VCaP (cell line): Measurements from ENCODE around the gene RPUSD1.

Experiments
- H3K27ac ChIP-seq: fragments of 450-650 bp; 2 replicates; pipeline ENCODE4 v1.5.1; 2017
- TF ChIP-seq, protein P1 (sequence below): fragments of 450-650 bp; conservative IDR thresholded peaks from 2 replicates; pipeline ENCODE4 v1.5.1; 2017; ENCODE audit warnings: mild to moderate bottlenecking, moderate library complexity

RPUSD1 gene

DNA sequence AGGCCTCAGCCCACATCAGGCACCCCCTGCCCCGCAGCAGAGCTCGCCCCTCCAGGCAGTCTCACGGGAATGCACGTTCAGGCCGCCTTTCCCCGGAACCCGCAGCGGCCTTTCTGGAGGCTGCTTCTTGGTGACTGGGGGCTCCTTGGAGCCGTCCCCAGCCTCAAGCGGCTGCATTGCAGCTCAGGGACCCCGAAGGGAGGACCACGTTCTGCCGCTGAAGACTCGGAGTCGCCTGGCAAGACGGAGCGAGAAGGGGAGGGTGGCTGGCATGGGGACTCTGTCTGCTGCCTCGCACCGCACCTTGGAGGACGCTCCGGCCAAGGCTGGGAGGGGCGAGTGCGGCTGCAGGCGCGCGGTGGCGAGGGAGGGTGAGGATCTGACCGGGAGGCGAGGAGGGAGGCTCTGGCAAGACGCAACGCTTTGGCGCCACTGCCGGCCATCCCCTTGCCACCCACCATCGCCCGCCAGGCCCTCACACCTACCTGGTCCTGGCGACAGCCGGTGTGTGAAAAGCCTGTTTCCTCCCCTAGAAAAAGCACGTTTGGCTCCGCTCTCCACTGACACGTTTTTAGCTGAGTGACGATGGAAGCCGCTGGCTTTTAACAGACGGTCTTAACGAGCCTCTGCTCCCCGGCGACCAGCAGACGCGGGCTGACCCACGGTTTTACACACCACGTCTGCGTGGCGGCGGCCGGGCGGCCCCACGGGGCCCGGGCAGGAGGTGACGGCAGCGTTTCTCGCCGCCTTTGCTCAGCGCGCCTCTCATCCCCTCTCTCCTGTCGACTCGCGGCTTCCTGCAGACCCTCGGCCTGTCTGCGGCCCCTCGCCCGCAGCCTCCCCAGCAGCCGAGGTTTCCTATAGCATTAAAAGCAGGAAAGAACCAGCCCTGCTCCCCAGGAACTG lies 29.1 kb upstream of the RPUSD1 start:
- H3K27ac ChIP-seq = no peak overlapping the region
- TF ChIP-seq, protein P1, sequence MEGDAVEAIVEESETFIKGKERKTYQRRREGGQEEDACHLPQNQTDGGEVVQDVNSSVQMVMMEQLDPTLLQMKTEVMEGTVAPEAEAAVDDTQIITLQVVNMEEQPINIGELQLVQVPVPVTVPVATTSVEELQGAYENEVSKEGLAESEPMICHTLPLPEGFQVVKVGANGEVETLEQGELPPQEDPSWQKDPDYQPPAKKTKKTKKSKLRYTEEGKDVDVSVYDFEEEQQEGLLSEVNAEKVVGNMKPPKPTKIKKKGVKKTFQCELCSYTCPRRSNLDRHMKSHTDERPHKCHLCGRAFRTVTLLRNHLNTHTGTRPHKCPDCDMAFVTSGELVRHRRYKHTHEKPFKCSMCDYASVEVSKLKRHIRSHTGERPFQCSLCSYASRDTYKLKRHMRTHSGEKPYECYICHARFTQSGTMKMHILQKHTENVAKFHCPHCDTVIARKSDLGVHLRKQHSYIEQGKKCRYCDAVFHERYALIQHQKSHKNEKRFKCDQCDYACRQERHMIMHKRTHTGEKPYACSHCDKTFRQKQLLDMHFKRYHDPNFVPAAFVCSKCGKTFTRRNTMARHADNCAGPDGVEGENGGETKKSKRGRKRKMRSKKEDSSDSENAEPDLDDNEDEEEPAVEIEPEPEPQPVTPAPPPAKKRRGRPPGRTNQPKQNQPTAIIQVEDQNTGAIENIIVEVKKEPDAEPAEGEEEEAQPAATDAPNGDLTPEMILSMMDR = no peak

DNA sequence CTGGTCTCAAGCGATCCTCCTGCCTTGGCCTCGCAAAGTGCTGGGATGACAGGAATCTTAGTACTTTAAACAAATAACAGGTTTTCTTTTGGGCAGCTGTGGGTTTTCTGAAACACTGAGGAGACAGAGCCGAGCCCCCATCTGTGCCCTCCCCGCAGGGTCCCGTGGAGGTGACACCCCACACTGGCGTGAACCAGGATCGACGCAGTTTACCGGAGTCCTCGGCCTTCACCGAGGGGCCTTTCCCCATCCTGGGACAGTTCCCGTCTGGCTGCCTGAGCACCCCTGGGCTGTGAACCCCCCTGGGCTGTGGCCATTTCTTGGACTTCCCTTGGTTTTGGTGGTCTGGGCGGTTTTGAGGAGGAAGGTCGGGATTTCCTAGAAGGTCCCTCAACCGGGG lies 27.7 kb upstream of the RPUSD1 start:
- TF ChIP-seq, protein P1 = no peak
- H3K27ac ChIP-seq = no peak overlapping the region

DNA sequence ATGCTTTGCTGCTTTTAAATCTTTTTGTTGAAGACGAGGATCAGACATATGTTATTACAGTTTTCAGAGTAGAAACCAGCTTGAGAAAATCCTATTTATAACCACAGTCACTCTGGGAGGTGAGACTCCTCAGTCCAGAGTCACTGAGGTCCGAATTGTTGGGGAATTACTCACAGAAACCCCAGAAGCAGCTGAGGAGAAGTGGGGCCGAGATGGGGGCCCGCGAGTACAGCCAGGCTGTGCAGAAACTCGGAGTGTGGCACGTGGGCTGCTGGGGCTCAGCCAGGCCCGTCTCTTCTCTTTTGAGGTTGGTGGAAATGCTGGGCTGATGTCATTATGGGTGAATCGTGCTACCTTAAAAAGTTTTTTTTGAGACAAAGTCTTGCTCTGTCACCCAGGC lies 26.8 kb upstream of the RPUSD1 start:
- TF ChIP-seq, protein P1 = no peak
- no peak overlapping the region for H3K27ac ChIP-seq

DNA sequence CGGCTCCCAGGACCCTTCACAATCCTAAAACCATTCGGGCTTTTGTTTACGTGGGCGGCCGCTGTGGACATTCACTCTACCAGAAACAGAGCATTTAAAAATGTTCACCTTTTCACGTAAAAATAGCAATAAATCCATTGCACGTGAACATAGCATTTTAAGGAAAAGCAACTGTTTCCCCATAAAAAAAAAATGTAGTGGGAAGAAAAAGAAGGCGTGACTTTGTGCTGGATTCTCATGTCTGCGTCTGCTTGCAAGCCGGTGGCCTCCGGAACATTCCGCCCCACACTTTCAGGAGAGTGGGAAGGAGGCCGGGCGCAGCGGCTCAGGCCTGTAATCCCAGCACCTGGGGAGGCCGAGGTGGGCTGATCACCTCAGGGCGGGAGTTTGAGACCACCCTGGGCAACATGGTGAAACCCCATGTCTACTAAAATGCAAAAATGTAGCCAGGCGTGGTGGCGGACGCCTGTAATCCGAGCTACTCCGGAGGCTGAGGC lies 25.8 kb upstream of the RPUSD1 start:
- H3K27ac ChIP-seq = no peak overlapping the region
- TF ChIP-seq, protein P1 = peak; percentile 34

DNA sequence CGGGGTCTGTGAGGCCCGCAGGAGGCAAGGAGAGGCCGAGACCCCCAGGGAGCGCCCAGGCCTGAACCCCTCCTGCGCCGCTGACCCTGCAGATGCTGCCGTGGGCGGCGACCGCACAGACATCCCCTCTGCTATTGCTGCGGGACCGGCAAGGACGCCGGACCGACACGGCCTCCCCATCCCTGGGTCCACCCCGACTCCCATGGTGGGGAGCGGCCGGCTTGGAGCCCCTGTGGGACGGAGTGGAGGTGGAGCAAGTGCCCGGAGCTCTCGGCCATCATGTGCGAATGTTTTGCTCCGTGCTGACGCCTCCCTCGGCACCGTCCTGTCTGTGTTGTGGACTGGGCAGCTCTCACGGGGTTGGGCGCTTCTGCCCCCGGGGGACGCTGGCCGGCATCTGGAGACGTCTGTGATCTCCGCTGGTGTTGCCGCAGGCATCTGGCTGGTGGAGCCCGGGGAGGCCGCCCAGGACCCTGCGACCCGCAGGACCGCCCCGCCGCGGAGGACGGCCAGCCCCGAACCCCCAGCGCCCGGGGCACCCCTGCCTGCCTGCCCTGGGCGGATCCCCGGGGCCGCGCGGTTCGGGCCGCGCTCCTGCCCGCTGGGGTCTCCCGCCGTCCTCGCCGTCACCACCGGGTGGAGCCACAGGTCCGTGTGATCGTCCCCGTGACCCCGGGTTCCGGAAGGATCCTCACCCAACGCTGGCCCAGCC lies 25.2 kb upstream of the RPUSD1 start:
- TF ChIP-seq, protein P1 = peak; percentile 76
- no peak overlapping the region for H3K27ac ChIP-seq

DNA sequence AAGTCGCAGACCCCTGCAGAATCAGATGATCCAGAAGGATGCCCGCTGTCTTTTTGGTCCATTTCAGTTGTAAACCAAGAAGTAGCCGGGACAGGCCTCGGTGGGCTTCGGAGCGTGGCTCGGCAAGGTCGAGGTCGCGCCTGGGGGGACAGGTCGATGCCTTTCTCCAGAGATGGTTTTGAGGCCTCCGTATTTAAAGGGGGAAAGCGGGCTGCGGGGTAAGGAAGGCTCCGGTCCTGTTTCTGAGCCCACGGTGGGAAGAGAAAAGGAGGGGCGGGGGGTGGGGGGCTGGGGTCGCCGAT lies 19.9 kb upstream of the RPUSD1 start:
- TF ChIP-seq, protein P1 = no peak

DNA sequence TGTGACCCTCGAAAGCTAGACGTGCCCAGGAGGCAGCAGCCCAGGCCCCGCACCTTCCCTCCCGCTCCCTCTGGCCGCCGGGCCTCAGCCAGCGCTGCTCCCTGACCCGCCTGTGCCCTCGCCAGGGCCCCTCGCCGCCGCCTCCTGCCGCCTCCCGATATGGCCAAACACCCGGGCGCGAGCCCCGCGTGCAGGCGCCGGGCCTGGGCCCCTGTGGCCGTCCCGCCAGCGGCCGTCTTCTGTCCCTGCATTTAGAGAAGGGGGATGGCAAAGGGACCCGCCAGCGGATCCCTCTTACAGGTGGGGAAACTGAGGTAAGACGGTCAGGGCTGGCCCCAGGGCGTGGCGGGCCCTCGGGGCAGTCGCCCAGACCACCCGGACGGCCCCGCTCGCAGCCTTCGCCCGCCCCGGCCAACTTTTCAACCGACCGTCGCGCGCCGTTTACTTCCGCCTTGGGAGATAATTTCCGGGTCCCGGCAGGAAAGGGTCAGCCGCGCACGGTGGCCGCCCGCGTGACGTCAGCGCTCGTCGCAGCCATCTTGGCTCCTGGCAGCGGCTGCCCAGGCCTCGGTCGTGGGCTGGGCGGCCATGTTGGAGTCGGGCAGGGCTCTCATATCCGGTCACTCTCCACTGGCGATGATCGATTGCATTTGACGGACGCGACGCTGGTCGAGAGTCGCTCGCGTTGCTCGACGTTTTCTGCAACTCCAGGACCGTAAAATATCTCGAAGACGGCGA lies 19.3 kb upstream of the RPUSD1 start:
- TF ChIP-seq, protein P1 = no peak
- H3K27ac ChIP-seq = peak overlapping the region; percentile 85

More for the DNA sequence above, 19.9 kb upstream of the RPUSD1 start:
- H3K27ac ChIP-seq = peak overlapping the region; percentile 85
